Endodermal cell (in vitro differentiated cells): Measurements from ENCODE around the gene FAM9C. TPM values are rescaled to one million over a fixed set of nuclear protein-coding genes. Genes with fewer than 3 reads are reported as not detected.

Experiments
- DNase-seq: peaks from one replicate; pipeline ENCODE4 v3.0.0-alpha.2; 2017
- H3K27ac ChIP-seq: 2 replicates; pipeline ENCODE4 v1.5.1; 2013; ENCODE audit warnings: mild to moderate bottlenecking, low read depth, low read length, moderate library complexity
- H3K27me3 ChIP-seq: 2 replicates; pipeline ENCODE4 v1.6.1; 2013; ENCODE audit warnings: mild to moderate bottlenecking, low read length, moderate library complexity; ENCODE audit not compliant: insufficient read depth, control insufficient read depth, poor library complexity, severe bottlenecking
- H3K36me3 ChIP-seq: 2 replicates; pipeline ENCODE4 v1.7.0; 2013; ENCODE audit warnings: mild to moderate bottlenecking, low read length, moderate library complexity; ENCODE audit not compliant: control insufficient read depth, insufficient read depth
- H3K4me1 ChIP-seq: one replicate; pipeline ENCODE4 v1.7.0; 2013; ENCODE audit warnings: low read length; ENCODE audit not compliant: control insufficient read depth, insufficient read depth
- H3K4me3 ChIP-seq: 2 replicates; pipeline ENCODE4 v1.5.1; 2013; ENCODE audit warnings: mild to moderate bottlenecking, low read length, moderate library complexity
- H3K9ac ChIP-seq: 2 replicates; pipeline ENCODE4 v1.6.1; 2013; ENCODE audit warnings: mild to moderate bottlenecking, low read length, moderate library complexity; ENCODE audit not compliant: poor library complexity, severe bottlenecking; ENCODE audit errors: extremely low read depth
- H3K9me3 ChIP-seq: 2 replicates; pipeline ENCODE4 v1.6.1; 2013; ENCODE audit warnings: mild to moderate bottlenecking, low read length, moderate library complexity; ENCODE audit not compliant: control insufficient read depth
- H3K27ac Mint-ChIP-seq: 2 replicates; pipeline ENCODE4 v1.8.0; 2020; ENCODE audit warnings: mixed read lengths
- H3K27me3 Mint-ChIP-seq: 2 replicates; pipeline ENCODE4 v1.8.0; 2021; ENCODE audit warnings: mild to moderate bottlenecking, mixed read lengths; ENCODE audit not compliant: insufficient read depth
- H3K36me3 Mint-ChIP-seq: 2 replicates; pipeline ENCODE4 v1.8.0; 2020; ENCODE audit warnings: low read depth, mixed read lengths
- H3K4me1 Mint-ChIP-seq: 2 replicates; pipeline ENCODE4 v1.8.0; 2020; ENCODE audit warnings: mixed read lengths
- H3K4me3 Mint-ChIP-seq: 2 replicates; pipeline ENCODE4 v1.8.0; 2020; ENCODE audit warnings: mild to moderate bottlenecking, moderate library complexity, mixed read lengths
- H3K9me3 Mint-ChIP-seq: 2 replicates; pipeline ENCODE4 v1.8.0; 2020; ENCODE audit warnings: mild to moderate bottlenecking, mixed read lengths
- CTCF ChIP-seq: fragments of 200-600 bp; sonication (generic); conservative IDR thresholded peaks from 2 replicates; pipeline ENCODE4 v1.5.0; 2021; ENCODE audit warnings: antibody characterized with exemption, mild to moderate bottlenecking
- WGBS, 2 experiments: methylation state at CpG; one replicate each; pipeline versions ENCODE4 v1.1.5 to v1.1.7; 2013; ENCODE audit warnings: missing lambda C conversion rate in 2 of 2, mixed read lengths in 1 of 2; ENCODE audit not compliant: insufficient coverage in 1 of 2, insufficient read length in 1 of 2; 5-methylcytosine and 5-hydroxymethylcytosine counted together
- total RNA-seq, 2 donors: library from RNA; stranded (reverse); fragmentation: NEBNext Ultra II Directional in 1 of 2; extraction: Animal tissue kit (Norgen Biotek cat#: 25700) in 1 of 2; gene quantifications; 2 replicates in 1 of 2; 3 replicates in 1 of 2; pipeline ENCODE4 v1.2.1, GENCODE V29; 2021

FAM9C gene
- total RNA-seq, 2 donors from 2014 or later: not detected

GRCh38 chrX:13001961-13002671 lies 42.3 kb downstream of the FAM9C start:
- H3K9ac ChIP-seq: no peak overlapping the region
- H3K9me3 ChIP-seq: no peaks in the 10 kb centered on the region
- Mint-ChIP-seq H3K4me3 (no peak overlapping the region), H3K36me3 (no peaks in the 10 kb centered on the region), H3K27me3 (no peaks in the 10 kb centered on the region), H3K4me1 (peaks cover 13% of the 10 kb centered on the region), H3K27ac (no peak overlapping the region), H3K9me3 (peaks cover 44% of the 10 kb centered on the region)
- no peaks in the 10 kb centered on the region for H3K4me1 ChIP-seq
- no peaks in the 10 kb centered on the region for H3K36me3 ChIP-seq
- no peak for TF ChIP-seq CTCF
- no peaks in the 10 kb centered on the region for H3K27me3 ChIP-seq
- no peak overlapping the region for H3K27ac ChIP-seq
- DNase-seq: no peak
- 96 to 100% methylated on average over 1 to 3 of the region's 4 CpGs for WGBS, 2 experiments
- H3K4me3 ChIP-seq: no peak overlapping the region

GRCh38 chrX:13001097-13001496 lies 43.3 kb downstream of the FAM9C start:
- H3K27ac Mint-ChIP-seq: no peak overlapping the region
- WGBS, 2 experiments: 96% methylated on average over 4 of the region's 5 CpGs; no CpG with 5 or more reads in 1 of the 2 experiments

GRCh38 chrX:13000301-13000811 lies 44.1 kb downstream of the FAM9C start:
- Histone ChIP-seq H3K9ac (no peak overlapping the region), H3K9me3 (no peaks in the 10 kb centered on the region), H3K4me3 (no peak overlapping the region), H3K27ac (no peak overlapping the region), H3K36me3 (no peaks in the 10 kb centered on the region), H3K4me1 (no peaks in the 10 kb centered on the region), H3K27me3 (no peaks in the 10 kb centered on the region)
- H3K4me1 Mint-ChIP-seq: peaks cover 13% of the 10 kb centered on the region
- WGBS, 2 experiments: 78 to 90% methylated on average over 2 to 8 of the region's 8 CpGs
- H3K4me3 Mint-ChIP-seq: no peak overlapping the region
- DNase-seq: no peak
- TF ChIP-seq CTCF: no peak
- peaks cover 48% of the 10 kb centered on the region for H3K9me3 Mint-ChIP-seq
- no peaks in the 10 kb centered on the region for H3K27me3 Mint-ChIP-seq
- no peak overlapping the region for H3K27ac Mint-ChIP-seq
- no peaks in the 10 kb centered on the region for H3K36me3 Mint-ChIP-seq

More at GRCh38 chrX:13001097-13001496, 43.3 kb downstream of the FAM9C start:
- peaks cover 46% of the 10 kb centered on the region for H3K9me3 Mint-ChIP-seq
- H3K36me3 Mint-ChIP-seq: no peaks in the 10 kb centered on the region
- no peaks in the 10 kb centered on the region for H3K27me3 Mint-ChIP-seq
- H3K4me1 Mint-ChIP-seq: peaks cover 13% of the 10 kb centered on the region
- H3K27me3 ChIP-seq: no peaks in the 10 kb centered on the region
- H3K4me3 Mint-ChIP-seq: no peak overlapping the region
- no peak for DNase-seq
- no peak for TF ChIP-seq CTCF
- no peak overlapping the region for H3K27ac ChIP-seq
- H3K9me3 ChIP-seq: no peaks in the 10 kb centered on the region
- no peak overlapping the region for H3K4me3 ChIP-seq
- H3K4me1 ChIP-seq: no peaks in the 10 kb centered on the region
- H3K9ac ChIP-seq: no peak overlapping the region
- H3K36me3 ChIP-seq: no peaks in the 10 kb centered on the region
